GM18519 (cell line): ENCODE data around the gene ANGPT4.

ENCODE experiments used
- ATAC-seq: cut with Tn5 transposase; IDR thresholded peaks from one replicate; pipeline ENCODE4 v1.9.1; 2021; ENCODE audit warnings: mild to moderate bottlenecking, moderate library complexity; ENCODE audit not compliant: unreplicated experiment, low FRiP score

ANGPT4 gene

DNA sequence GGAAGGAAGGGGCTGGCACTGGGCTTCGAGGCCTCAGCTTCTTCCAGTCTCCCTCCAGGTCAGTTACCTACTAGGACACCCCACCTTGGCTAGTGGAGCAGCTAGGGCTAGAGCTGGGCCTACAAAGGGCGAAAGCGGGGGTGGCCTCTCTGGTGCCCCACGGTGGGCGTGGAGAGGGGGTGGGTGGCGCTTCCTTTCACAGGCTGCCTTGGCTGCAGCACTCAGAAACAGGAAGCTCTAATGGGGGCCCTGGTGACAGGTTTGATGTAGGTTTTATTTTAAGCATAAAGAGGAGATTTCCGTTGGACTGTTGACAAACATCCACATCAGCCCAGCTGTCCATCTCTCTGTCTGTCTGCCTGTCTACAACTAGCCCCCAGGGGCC lies 69.2 kb downstream of the ANGPT4 start:
- ATAC-seq, result no peak

DNA sequence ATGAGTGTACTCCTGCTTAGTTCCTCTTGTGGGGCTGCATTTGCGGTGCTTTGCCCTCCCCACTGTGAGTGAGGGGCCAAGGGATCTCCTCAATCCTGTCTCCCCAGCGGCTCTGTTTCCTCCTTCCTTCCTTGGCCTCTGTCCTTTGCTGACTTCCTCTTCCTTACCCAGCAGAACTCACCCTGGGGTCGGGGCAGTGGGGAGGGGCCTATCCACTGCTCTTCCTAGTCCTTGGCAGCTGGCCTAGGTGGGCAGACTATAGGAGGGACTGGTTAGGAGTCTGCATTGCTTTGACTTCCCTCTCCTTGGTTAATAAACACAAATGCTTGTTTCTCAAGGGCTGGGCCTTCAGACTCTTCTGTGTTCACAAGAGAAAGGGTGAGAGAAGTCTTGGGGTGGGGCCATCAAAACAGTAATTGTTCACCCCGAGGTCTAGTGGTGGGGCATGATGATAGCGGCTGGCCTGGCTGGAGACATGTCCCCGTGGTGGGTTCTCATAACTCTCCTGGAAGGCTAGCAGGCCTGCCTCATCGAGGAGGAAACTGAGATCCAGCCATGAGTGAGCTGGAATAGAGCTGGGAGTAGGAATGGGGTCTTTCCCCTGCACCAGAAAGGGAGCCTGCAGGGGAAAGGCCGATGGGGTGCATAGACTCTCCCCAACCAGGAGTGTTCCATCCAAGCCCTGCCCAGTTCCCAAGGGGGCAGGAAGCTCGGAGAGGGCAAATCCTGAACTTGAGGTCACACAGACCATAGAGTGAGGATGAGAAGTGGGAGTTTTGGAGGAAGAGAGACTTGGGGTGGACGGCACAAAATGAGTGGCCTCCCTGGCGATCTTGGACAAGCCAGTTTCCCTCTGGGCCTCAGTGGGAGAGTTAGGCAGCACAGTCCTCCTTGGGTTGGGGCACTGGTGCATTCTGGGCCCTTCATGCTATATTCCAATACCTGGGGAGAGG lies 69.9 kb downstream of the ANGPT4 start:
- ATAC-seq, result no peak

GRCh38 chr20:845226-845868 lies 70.8 kb downstream of the ANGPT4 start:
- ATAC-seq, result no peak

DNA sequence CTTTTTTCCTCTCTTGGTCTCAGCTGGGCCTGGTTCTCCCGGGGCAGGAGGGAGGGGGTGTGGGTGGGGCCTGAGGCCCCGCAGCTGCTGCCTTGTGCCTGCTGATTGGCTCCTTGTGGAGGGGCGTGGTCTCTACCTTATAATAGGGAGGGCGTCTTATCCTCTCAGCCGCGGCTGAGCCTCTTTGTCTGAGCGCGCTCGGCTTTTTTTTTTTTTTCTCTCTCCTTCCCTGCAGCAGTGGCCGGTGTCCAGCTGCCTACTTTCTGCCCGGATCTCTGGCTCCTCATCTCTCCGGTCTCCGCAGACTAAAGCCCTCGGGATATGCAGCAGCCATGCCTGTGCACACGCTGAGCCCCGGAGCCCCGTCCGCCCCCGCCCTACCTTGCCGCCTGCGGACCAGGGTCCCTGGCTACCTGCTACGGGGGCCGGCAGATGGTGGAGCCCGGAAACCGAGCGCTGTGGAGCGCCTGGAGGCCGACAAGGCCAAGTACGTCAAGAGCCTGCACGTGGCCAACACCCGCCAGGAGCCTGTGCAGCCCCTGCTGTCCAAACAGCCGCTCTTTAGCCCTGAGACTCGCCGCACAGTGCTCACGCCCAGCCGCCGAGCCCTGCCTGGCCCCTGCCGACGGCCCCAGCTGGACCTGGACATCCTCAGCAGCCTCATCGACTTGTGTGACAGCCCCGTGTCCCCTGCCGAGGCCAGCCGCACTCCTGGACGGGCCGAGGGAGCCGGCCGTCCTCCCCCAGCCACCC lies 71.5 kb downstream of the ANGPT4 start:
- peak; percentile 85 for ATAC-seq

DNA sequence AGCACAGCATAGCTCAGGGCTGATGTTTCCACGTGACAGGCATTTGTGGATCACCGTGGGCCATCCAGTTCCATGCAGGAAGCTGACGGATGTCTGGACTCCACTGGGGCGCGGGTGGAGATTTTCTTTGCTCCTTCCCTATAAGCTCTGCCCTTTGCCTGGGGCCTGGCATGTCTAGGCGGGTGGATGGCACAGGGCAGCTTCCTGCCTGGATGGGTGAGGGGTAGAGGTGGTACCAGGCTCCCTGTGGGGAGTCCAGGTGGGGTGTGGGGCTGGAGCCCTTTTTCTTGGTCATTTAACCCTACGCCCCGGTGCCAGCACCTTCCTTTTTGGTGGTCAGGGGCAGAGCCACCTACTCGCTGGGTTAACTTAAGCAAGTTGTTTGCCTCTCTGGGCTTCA lies 72.2 kb downstream of the ANGPT4 start:
- no peak for ATAC-seq

DNA sequence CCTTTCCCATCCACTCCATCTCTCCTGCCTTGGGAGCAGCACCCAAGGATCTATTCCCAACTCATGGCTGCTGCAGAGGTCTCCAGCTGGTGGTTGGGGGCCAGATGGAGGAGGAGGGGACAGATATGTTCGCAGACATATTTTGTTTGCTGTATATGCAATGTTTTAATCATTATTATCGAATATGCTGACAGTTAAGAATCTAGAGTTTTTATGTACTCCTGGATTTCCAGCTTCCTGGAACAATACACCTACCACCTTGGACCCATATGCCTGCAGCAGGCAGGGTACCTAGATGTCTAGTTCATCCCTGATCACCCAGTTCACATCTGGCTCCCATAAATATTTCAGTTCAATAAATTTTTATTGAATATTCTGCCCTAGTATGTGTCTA lies 73.6 kb downstream of the ANGPT4 start:
- ATAC-seq, result no peak

GRCh38 chr20:841568-842546 lies 74.3 kb downstream of the ANGPT4 start:
- no peak for ATAC-seq

DNA sequence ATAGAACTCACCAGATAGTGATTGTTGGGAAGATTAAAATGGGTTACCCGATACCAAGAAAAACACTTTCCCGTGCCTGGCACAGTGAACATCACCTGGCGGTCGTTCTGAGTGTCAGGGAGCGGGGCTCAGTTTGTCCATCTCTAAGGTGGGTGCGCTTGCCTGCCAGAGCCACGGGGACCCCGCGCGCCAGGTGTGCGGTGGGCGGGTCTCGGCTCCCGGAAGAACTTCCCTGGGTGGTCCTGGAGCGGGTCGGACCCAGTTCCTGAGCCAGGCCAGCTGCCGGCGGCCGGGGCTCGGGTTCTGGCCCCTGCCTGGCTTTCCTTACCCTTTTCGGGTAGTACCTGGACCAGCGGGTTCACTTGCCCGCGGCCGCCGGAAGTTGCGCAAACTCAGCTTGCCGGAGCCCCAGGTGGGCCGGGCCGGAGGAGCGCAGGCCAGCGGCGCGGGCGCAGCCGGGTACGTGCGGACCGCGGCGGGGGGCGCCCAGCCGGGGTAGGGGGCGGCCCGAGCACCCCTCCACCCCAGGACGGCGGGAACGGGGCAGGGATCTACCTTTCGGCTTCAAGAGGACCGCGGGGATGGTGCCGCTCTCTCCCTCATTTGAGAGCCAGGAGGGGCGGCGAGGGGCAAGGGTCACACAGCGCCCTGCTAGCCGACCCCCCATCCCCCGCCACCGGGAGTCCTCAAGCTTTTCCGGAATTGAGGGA lies 75.1 kb downstream of the ANGPT4 start:
- no peak for ATAC-seq

GRCh38 chr20:840503-840857 lies 75.7 kb downstream of the ANGPT4 start:
- no peak for ATAC-seq

DNA sequence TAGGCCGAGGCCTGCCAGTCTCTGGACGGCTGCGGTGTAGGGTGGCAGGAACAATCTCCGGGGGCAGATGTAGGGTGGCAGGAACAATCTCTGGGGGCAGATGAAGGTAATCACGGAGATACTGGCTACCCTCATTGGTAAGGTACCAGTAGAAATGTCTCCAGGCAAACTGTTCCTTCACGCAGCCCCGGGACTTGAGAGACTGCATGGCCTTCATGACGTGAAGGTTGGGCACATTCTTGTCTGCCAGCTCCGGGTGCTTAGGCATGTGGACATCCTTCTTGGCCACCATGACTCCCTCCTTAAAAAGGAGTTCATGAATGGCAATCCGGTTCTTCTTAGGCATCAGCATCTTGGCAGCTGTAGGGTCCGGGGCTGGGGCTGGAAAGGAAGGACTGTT lies 76.5 kb downstream of the ANGPT4 start:
- no peak for ATAC-seq

DNA sequence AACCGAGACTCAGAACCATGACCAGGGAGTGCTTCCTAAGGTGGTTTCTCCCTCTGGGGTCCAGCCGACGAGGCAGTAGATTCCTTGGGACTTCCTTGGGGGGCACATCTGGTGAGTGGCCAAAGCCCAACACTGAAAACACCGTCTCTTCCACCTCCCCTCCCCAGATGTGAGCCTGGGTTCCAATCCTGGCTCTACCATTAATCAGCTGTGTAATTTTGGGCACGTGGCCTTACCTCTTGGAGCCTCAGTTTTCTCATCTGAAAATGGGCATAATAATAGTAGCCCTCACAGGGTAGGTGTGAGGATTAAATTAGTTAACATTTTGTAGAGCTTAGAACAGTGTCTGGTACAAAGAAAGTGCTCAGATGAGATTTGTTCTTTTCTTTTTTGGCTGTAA lies 77.1 kb downstream of the ANGPT4 start:
- ATAC-seq, result no peak

GRCh38 chr20:836190-836589 lies 79.9 kb downstream of the ANGPT4 start:
- no peak for ATAC-seq

- ATAC-seq, result no peak
Observed at GRCh38 chr20:835608-836045, 80.5 kb downstream of the ANGPT4 start.

DNA sequence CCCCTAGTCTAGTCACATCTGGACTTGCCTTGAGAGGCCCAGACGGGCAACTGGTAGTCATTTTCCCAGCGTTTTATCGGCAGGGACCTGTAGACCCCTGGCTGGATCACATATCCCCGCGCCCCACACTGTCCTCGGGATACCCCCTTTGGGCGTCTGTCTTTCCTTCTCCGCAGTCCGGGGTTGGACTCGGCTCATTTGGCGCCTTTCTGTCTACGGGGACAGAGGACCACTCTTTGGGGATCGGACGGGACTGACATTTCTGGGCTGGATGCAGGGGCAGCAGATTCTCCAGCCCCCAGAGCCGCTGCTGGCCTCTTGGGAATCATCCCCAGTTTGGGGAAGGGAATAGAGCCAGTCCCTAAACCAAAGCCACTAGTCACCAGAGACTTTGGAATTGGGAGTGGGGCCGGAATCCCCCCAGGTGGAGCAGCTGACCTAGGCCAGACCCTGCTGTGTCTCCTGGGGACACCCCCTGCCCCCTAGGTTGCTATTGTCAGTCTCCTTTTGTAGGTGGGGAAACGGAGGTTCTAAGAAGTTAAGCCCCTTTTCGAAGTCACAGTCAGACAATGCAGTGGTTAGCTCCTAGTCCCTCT lies 81.9 kb downstream of the ANGPT4 start:
- ATAC-seq, result no peak

DNA sequence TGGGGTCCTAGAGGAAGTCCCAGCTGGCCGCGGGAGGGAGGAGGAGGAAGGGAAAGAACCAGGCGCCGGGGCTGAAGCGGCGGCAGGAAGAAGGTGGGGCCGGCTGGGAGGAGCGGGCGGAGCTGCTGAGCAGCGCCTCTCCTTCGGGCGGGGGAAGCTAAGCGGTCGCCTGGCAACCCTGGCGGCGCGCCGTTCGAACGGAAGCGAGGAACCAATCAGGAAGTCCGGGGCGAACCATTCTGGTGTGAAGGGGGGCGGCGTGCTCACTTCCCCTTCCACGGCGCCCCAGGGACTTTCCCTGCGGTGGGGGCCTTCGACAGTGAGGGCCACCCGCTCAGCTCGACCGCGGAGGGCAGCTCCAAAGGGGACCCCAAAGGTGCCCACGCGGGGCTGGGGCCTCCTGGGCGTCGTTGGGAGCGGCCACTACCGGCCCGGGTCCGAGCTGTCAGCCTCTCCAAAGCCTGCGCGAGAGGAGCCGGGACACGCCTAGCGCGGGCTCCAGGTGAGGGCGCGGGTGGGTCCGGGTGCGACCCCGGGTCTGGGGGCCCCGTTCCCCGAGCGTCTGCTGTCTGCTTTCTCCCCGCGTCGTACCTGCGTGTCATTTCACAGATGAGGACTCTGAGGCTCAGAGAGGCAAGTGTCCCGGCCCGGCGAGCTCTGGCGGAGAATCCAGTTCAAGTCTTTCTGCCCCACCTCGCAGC lies 82.5 kb downstream of the ANGPT4 start, which contains the start of gene FAM110A:
Gene FAM110A (plus strand): TSS at position 266 of the 701 bp plus-strand sequence. CDS start 11,090 bp downstream, outside the sequence.
- ATAC-seq, result peak; percentile 87

DNA sequence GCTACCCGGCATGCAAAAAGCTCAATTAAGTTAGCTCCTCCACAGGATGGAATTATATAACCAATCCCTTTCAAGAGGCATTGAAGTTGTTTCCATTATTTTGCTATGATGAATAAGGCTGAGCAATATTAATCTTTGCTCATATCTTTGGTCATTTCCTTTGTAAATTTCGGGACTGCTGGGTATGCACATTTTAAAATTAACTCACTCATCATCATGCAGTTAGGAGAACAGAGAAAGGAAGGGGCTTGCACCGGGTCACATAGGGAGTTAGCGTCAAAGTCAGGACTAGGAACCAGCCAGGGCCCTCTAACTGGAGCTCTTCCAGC lies 83.0 kb downstream of the ANGPT4 start:
- ATAC-seq, result no peak

GRCh38 chr20:831956-832355 lies 84.2 kb downstream of the ANGPT4 start:
- no peak for ATAC-seq

DNA sequence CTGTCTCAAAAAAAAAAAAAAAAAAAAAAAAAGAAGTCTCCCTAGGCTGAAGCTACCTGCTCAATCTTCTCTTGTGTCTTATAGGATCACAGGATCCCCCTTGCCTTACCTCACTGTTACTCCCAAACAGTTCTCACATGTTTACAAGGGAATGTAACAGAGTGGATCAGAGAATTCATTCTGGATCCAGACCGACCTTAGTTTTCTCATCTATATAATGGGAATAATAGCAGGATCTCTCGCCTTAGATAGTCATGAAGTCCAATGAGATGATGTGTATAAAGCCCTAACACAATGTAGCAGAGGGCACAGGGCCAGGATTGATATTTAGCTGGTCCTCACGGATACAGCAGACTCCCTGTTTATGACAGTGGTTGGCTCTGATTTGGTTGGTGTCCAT lies 84.9 kb downstream of the ANGPT4 start:
- no peak for ATAC-seq
